Lung (tissue), 12 donors: ENCODE results near the gene CXCL17. TPM values are rescaled to one million over a fixed set of nuclear protein-coding genes. Genes with fewer than 3 reads are reported as not detected.

Experiments
- ATAC-seq: fragments of 200-7000 bp; cut with Tn5 transposase; one replicate; pipeline ENCODE4 v1.9.1; 2020; ENCODE audit warnings: moderate number of reproducible peaks; ENCODE audit not compliant: insufficient read depth, low FRiP score
- DNase-seq, 3 donors: peaks; one replicate each; pipeline ENCODE4 v3.0.0-alpha.2; 2013 to 2017
- H3K27ac ChIP-seq, 2 donors: one replicate each; pipeline ENCODE4 v1.5.1; 2013; ENCODE audit warnings: mild to moderate bottlenecking in 2 of 2, moderate library complexity in 2 of 2, control low read depth in 1 of 2, inconsistent platforms in 1 of 2, low read depth in 1 of 2, low read length in 1 of 2
- H3K27me3 ChIP-seq, 3 donors: one replicate each; pipeline ENCODE4 v1.5.1; 2013; ENCODE audit warnings: low read length in 2 of 3; ENCODE audit not compliant: control insufficient read depth in 3 of 3, insufficient read depth in 3 of 3
- H3K36me3 ChIP-seq, 4 donors: one replicate each; pipeline ENCODE4 v1.5.1; 2013; ENCODE audit warnings: low read length in 4 of 4, mild to moderate bottlenecking in 1 of 4, moderate library complexity in 1 of 4; ENCODE audit not compliant: control insufficient read depth in 4 of 4, insufficient read depth in 4 of 4
- H3K4me1 ChIP-seq, 5 donors: one replicate each; pipeline ENCODE4 v1.5.1; 2013; ENCODE audit warnings: low read length in 5 of 5, mild to moderate bottlenecking in 2 of 5, moderate library complexity in 1 of 5; ENCODE audit not compliant: control insufficient read depth in 5 of 5, insufficient read depth in 5 of 5
- H3K4me3 ChIP-seq: one replicate; pipeline ENCODE4 v1.5.1; 2013; ENCODE audit warnings: mild to moderate bottlenecking, control low read depth, moderate library complexity
- H3K9ac ChIP-seq, 2 donors: one replicate each; pipeline ENCODE4 v1.5.1; 2013; ENCODE audit warnings: low read length in 2 of 2, control low read depth in 1 of 2; ENCODE audit not compliant: insufficient read depth in 1 of 2
- H3K9me3 ChIP-seq, 4 donors: one replicate each; pipeline ENCODE4 v1.5.1; 2013; ENCODE audit warnings: low read length in 3 of 4, mild to moderate bottlenecking in 1 of 4, moderate library complexity in 1 of 4; ENCODE audit not compliant: control insufficient read depth in 4 of 4, insufficient read depth in 3 of 4
- WGBS, 2 donors: extraction: QIAGEN DNeasy Blood & Tissue Kit; methylation state at CpG; one replicate each; pipeline ENCODE4 v1.1.7; 2013; 5-methylcytosine and 5-hydroxymethylcytosine counted together
- polyA plus RNA-seq, 2 donors: library from polyadenylated mRNA; stranded (reverse); fragments of 200-250 nt; gene quantifications; one replicate each; pipeline ENCODE4 v1.2.1, GENCODE V29; 2013
- total RNA-seq, 2 donors: library from RNA; depleted of rRNA in 1 of 2; stranded (reverse); fragments of >200 nt in 1 of 2; gene quantifications; one replicate each; pipeline ENCODE4 v1.2.1, GENCODE V29; 2014 to 2021
- TF ChIP-seq, protein P1 (sequence below): IDR thresholded peaks from 2 replicates; pipeline ENCODE4 v1.5.1; 2012; ENCODE audit warnings: mild to moderate bottlenecking; ENCODE audit errors: control extremely low read depth, extremely low read depth
- donor health status: control.
- donor health status: control.
- donor health status: Bipolar disorder and iron deficiency.
- donor health status: healthy.
- donor health status: DM: yes; HTN: yes; CAD: no.

CXCL17 gene
- total and polyA plus RNA-seq, 4 donors: 98.9 to 688 (median 221) TPM

DNA sequence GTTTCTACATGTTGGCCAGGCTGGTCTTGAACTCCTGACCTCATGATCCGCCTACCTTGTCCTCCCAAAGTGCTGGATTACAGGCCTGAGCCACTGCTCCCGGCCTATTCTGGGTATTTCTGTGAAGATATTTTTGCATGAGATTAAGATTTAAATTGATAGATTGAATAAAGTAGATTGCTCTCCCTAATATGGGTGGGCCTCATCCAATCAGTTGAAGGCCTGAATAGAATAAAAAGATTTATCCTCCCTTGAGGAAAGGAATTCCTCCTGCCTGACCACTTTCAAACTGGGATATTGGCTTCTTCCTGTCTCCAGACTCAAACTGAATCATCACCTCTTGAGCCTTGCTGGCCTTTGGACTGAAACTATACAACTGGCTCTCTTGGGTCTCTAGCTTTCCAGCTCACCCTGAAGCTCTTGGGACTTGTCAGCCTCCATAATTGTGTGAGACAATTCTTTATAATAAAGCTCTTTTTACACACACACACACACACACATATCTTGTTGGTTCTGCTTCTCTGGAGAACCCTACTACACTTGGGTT is 36.1 kb upstream of the CXCL17 start:
- H3K9me3 ChIP-seq: no peaks in the 10 kb centered on the region
- no peak for ATAC-seq
- no peaks in the 10 kb centered on the region for H3K36me3 ChIP-seq
- DNase-seq: no peak
- TF ChIP-seq, protein P1, sequence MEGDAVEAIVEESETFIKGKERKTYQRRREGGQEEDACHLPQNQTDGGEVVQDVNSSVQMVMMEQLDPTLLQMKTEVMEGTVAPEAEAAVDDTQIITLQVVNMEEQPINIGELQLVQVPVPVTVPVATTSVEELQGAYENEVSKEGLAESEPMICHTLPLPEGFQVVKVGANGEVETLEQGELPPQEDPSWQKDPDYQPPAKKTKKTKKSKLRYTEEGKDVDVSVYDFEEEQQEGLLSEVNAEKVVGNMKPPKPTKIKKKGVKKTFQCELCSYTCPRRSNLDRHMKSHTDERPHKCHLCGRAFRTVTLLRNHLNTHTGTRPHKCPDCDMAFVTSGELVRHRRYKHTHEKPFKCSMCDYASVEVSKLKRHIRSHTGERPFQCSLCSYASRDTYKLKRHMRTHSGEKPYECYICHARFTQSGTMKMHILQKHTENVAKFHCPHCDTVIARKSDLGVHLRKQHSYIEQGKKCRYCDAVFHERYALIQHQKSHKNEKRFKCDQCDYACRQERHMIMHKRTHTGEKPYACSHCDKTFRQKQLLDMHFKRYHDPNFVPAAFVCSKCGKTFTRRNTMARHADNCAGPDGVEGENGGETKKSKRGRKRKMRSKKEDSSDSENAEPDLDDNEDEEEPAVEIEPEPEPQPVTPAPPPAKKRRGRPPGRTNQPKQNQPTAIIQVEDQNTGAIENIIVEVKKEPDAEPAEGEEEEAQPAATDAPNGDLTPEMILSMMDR: no peak
- no peak overlapping the region for H3K9ac ChIP-seq
- H3K27me3 ChIP-seq: no peaks in the 10 kb centered on the region
- H3K4me1 ChIP-seq: no peaks in the 10 kb centered on the region
- WGBS, 2 donors: 94 to 96% methylated on average over 2 of the region's 2 CpGs
- H3K27ac ChIP-seq: no peak overlapping the region
- H3K4me3 ChIP-seq: no peak overlapping the region

DNA sequence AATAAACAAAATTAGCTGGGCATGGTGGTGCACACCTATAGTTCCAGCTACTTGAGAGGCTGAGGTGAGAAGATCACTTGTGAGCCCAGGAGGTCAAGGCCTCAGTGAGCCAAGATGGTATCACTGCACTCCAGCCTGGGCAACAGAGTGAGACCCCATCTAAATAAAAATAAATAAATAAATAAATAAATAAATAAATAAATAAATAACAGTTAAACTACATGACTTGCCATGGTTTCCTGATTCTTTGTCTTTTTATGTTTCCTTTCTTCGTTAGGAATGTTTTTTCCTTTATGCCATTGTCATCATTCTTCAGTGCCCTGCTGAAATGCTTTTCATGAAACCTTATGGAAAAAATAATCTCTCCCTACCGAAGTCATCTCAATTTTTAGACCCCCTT is 35.2 kb upstream of the CXCL17 start:
- H3K9ac ChIP-seq: no peak overlapping the region
- no peak for DNase-seq
- no peaks in the 10 kb centered on the region for H3K9me3 ChIP-seq
- WGBS, 2 donors: 92 to 93% methylated on average over 2 of the region's 2 CpGs
- no peaks in the 10 kb centered on the region for H3K36me3 ChIP-seq
- ATAC-seq: no peak
- no peak overlapping the region for H3K4me3 ChIP-seq
- no peaks in the 10 kb centered on the region for H3K27me3 ChIP-seq
- H3K27ac ChIP-seq: no peak overlapping the region
- TF ChIP-seq, protein P1: no peak
- no peaks in the 10 kb centered on the region for H3K4me1 ChIP-seq

DNA sequence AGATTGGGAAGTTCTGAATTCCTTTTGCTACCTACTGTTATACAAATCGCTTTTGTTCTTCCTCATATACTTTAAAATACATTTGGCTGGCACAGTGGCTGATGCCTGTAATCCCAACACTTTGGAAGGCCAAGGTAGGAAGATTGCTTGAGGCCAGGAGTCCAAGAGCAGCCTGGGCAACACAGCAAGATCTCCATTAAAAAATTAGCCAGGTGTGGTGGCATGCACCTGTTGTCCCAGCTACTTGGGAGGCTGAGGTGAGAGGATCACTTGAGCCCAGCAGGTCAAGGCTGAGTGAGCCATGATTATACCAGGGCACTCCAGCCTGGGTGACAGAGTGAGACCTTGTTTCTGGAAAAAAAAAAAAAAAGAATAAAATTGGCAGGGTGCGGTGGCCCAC is 34.4 kb upstream of the CXCL17 start:
- TF ChIP-seq, protein P1: no peak
- Histone ChIP-seq H3K36me3 (no peaks in the 10 kb centered on the region), H3K27ac (no peak overlapping the region), H3K9ac (no peak overlapping the region), H3K9me3 (no peaks in the 10 kb centered on the region), H3K27me3 (no peaks in the 10 kb centered on the region), H3K4me3 (no peak overlapping the region), H3K4me1 (no peaks in the 10 kb centered on the region)
- ATAC-seq (no peak), DNase-seq (no peak)
- WGBS, 2 donors: 96 to 100% methylated on average over 2 of the region's 2 CpGs

DNA sequence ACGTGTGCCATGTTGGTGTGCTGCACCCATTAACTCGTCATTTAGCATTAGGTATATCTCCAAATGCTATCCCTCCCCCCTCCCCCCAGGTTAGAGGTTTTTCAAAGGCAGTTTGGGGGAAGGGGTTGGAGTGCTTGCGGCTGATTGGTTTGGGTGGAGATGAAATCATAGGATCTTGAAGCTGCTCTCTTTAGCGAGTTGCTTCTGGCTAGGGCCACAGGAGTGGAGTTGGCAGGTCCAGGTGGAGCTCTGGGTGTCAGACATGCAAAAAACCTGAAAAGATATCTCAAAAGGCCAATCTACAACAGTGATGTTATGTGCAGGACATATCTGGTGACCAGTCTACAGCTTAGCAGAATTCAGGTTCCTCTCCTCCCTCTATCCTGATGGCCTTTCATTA is 32.6 kb upstream of the CXCL17 start:
- Histone ChIP-seq H3K27ac (no peak overlapping the region), H3K27me3 (no peaks in the 10 kb centered on the region), H3K4me1 (peaks cover 0 to 6% (median 0%) of the 10 kb centered on the region in 5 donors), H3K36me3 (no peaks in the 10 kb centered on the region), H3K9me3 (no peaks in the 10 kb centered on the region), H3K9ac (no peak overlapping the region), H3K4me3 (no peak overlapping the region)
- TF ChIP-seq, protein P1: no peak
- ATAC-seq (no peak), DNase-seq (no peak)
- WGBS, 2 donors: 88 to 90% methylated on average over 4 of the region's 4 CpGs
